Measurements from ENCODE around the gene NELL2. TPM values are rescaled to one million over a fixed set of nuclear protein-coding genes. Genes with fewer than 3 reads are reported as not detected.

NELL2 gene
- total and polyA plus RNA-seq, 8 donors: 0.41 to 42.5 (median 28.3) TPM

DNA sequence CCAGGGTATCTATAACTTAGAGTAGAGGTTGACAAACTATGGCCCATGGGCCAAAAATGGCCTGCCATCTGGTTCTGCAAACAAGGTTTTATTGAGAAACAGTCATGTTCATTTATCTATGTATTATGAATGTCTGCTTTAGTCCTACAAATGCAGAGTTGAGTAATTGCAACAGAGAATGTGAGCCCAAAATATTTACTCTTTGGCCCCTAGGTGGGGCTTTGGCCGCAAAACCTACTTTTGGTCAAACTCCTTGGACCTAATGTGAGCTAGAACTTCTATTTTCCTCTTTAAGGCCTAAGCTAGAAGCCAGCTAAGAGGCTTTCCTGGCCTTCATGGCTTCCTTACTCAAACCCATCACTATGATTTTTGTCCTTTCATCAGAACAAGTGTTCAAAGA, 379.1 kb downstream of the NELL2 start:
- Histone ChIP-seq H3K4me1 (no peaks in the 10 kb centered on the region), H3K27ac (no peak overlapping the region), H3K36me3 (no peaks in the 10 kb centered on the region), H3K4me3 (no peak overlapping the region), H3K9me3 (peaks cover 0 to 13% of the 10 kb centered on the region in 2 donors), H3K27me3 (no peaks in the 10 kb centered on the region)
- TF ChIP-seq, protein P1, sequence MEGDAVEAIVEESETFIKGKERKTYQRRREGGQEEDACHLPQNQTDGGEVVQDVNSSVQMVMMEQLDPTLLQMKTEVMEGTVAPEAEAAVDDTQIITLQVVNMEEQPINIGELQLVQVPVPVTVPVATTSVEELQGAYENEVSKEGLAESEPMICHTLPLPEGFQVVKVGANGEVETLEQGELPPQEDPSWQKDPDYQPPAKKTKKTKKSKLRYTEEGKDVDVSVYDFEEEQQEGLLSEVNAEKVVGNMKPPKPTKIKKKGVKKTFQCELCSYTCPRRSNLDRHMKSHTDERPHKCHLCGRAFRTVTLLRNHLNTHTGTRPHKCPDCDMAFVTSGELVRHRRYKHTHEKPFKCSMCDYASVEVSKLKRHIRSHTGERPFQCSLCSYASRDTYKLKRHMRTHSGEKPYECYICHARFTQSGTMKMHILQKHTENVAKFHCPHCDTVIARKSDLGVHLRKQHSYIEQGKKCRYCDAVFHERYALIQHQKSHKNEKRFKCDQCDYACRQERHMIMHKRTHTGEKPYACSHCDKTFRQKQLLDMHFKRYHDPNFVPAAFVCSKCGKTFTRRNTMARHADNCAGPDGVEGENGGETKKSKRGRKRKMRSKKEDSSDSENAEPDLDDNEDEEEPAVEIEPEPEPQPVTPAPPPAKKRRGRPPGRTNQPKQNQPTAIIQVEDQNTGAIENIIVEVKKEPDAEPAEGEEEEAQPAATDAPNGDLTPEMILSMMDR (IDR thresholded peaks at IDR 0.05): no peak
- no peak for DNase-seq
- ATAC-seq: no peak
- intact Hi-C loops (cut with DNase I): no loop called here

DNA sequence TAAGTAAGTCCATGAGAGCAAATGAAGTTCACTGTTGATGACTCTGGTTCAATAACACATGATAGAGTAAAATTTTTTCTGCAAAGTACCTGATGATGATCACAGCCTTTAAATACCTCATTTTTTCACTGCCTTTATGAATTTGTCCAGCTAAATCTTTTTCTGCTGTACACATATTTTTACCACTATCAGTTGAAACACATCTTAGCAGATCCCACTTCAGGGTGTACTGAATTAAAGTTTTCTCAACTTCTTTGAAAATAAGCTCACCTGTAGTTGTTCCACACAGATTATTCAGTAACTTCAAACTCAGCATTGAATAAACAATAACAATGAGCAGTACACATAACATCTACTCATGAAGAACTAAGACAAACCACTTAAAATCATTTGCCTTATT, 385.9 kb downstream of the NELL2 start:
- Histone ChIP-seq H3K9me3 (peaks cover 0 to 7% of the 10 kb centered on the region in 2 donors), H3K4me1 (no peaks in the 10 kb centered on the region), H3K27ac (no peak overlapping the region), H3K4me3 (no peak overlapping the region), H3K27me3 (no peaks in the 10 kb centered on the region), H3K36me3 (no peaks in the 10 kb centered on the region)
- ATAC-seq (no peak), DNase-seq (no peak)
- TF ChIP-seq, protein P1 (IDR thresholded peaks at IDR 0.05): no peak
- intact Hi-C loops (cut with DNase I): no loop called here

DNA sequence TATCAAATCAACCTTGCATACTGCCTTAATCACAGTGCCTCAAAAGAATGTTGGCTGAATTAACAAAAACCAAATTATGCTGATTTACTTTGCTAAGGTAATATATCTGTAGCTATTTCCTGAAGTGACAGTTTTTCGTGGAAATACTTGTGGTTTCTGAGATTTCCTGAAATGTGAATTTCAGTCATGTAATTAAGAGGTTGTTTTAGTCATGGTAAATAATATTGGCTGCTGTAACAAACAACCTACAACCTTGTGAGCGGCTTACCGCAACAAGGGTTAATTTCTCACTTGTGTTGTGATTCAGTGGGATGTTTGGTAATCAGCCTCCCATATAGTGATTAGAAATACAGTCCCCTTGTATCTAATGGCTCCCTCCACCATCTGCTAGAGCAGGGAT, 387.9 kb downstream of the NELL2 start:
- ATAC-seq (no peak), DNase-seq (no peak)
- Histone ChIP-seq H3K4me3 (no peak overlapping the region), H3K36me3 (no peaks in the 10 kb centered on the region), H3K27me3 (no peaks in the 10 kb centered on the region), H3K4me1 (no peaks in the 10 kb centered on the region), H3K9me3 (peaks cover 0 to 16% of the 10 kb centered on the region in 2 donors), H3K27ac (no peak overlapping the region)
- intact Hi-C loops (cut with DNase I): no loop called here
- TF ChIP-seq, protein P1 (IDR thresholded peaks at IDR 0.05): no peak

DNA sequence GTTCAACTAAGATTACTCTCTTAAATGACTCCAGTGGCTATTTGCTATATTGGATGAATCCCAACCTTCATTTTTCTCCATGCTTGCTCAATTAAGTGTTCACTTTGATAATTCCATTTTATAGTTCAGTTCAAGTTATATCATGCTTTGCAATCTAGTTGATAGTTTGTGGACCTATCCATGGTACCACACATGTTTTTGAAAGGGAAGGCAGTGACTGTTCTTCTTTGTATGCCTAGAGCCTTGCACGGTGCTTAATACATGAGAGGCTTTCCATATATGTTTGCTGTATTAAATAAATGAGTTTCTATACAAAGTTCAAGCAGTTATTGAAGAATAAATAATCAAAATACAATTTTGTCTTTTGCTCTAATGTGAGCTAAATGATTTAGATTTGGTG, 391.3 kb downstream of the NELL2 start:
- Histone ChIP-seq H3K36me3 (no peaks in the 10 kb centered on the region), H3K4me3 (no peak overlapping the region), H3K27me3 (no peaks in the 10 kb centered on the region), H3K9me3 (peaks cover 0 to 37% of the 10 kb centered on the region in 2 donors), H3K4me1 (no peaks in the 10 kb centered on the region), H3K27ac (no peak overlapping the region)
- TF ChIP-seq, protein P1 (IDR thresholded peaks at IDR 0.05): no peak
- DNase-seq (no peak), ATAC-seq (no peak)
- intact Hi-C loops (cut with DNase I): no loop called here

DNA sequence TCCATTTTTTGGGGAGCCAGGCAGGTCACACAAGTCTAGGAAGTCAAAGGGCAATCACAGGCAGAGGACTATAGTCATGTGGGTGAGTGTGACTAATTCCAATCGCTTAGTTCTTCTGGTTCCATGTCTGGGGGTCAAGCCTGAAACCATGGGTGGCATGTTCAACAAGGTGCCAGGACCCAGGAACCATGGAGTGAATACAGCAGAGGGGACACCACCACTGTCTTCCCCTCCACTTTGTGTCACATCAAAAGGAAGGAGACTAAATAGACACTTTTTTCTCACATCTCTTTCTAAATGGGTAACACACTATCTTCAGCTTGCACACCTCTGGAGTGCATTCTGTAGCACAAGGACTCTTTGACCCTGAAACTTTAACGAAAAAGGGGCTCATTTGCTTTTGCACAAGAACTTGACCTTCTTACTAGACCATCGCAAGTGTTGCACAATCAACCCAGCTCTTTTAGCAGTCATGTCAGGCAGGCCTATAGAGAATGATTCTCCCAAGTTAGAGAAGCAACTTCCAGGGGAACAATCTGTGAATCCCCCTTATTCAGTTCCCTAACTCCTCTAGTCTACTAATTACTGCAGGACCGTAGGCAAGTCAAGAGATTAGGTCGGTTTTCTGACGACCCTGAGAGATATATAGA, 398.7 kb downstream of the NELL2 start:
- intact Hi-C loops (cut with DNase I): no loop called here
- H3K27me3 ChIP-seq: no peaks in the 10 kb centered on the region
- DNase-seq (no peak), ATAC-seq (no peak)
- no peak overlapping the region for H3K27ac ChIP-seq
- TF ChIP-seq, protein P1 (IDR thresholded peaks at IDR 0.05): no peak
- H3K4me3 ChIP-seq: no peak overlapping the region
- H3K4me1 ChIP-seq: no peaks in the 10 kb centered on the region
- H3K9me3 ChIP-seq: peaks cover 5 to 65% of the 10 kb centered on the region in 2 donors
- no peaks in the 10 kb centered on the region for H3K36me3 ChIP-seq

All from left lung (tissue), 10 donors.